NOMO-1 treated with dmso at 0.1 percent for 144 hours (cell line): ENCODE data around the gene RPS24.

ENCODE experiments used
- DNase-seq: peaks from one replicate; lab custom pipeline; 2025; ENCODE audit not compliant: unreplicated experiment; lab: John Stamatoyannopoulos, UW

The RPS24 gene

DNA sequence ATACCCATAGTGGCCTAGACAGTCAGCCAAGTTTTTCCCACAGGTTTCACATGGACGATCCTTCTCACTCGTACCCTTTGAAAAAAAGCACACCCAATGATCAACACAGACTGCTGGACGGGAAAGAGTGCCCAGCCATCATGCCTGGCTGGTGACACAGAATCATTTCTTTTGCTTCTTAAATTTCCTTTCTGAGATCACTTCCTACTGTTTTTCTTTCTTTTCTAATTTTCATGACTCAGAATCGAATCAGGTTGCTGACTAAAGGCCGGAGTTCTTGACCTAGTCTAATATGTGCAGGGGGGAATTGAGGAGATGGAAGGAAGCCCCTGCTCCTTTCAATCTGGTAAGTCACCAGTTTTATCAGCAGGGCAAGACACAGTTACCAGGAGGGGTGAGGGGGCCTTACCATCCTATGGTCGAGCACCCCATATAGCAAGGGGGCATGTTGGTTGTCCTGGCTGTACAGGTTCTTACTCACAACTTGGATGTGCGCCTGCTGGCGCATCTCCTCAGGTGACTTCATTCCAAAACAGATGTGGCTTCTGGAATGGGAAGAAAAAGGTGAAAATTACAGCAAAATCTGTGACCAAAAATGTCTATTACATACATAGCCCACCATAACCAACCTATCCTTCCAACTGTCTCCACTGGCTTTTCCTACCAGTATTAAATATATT is 7.8 kb upstream of the RPS24 start:
- DNase-seq: no peak

DNA sequence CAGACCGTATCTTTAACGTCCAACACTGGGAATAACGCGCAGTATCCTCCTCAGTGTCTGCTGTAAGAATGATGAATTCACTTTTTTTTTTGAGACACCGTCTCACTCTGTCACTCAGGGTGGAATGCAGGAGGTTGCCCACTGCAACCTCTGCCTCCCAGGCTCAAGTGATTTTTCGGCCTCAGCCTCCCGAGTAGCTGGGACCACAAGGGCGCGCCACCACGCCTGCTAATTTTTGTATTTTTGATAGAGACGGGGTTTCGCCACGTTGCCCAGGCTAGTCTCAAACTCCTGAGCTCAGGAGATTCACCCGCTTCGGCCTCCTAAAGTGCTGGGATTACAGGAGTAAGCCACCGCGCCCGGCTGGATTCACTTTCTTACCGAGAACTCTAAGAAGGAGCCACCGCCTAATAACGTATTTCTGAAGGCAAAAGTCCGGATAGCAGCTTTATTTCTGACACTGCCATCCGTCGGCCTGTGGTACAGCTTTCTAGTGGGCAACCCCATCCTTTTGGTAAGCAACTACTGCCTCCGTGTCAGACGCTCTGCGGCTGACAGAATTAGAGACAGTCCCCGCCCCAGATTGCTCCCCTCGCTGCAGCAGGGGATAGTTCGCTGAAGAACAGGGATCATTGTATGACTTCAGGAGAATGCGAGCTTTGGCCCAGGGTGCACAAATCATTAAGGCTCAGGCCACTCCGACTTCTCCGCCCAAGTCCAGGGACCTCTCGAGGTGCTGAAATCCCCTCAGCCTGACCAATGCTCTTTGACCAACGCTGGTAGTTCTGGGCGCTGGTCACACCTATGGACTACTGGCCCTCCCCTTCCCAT is 5.0 kb upstream of the RPS24 start:
- DNase-seq: no peak

DNA sequence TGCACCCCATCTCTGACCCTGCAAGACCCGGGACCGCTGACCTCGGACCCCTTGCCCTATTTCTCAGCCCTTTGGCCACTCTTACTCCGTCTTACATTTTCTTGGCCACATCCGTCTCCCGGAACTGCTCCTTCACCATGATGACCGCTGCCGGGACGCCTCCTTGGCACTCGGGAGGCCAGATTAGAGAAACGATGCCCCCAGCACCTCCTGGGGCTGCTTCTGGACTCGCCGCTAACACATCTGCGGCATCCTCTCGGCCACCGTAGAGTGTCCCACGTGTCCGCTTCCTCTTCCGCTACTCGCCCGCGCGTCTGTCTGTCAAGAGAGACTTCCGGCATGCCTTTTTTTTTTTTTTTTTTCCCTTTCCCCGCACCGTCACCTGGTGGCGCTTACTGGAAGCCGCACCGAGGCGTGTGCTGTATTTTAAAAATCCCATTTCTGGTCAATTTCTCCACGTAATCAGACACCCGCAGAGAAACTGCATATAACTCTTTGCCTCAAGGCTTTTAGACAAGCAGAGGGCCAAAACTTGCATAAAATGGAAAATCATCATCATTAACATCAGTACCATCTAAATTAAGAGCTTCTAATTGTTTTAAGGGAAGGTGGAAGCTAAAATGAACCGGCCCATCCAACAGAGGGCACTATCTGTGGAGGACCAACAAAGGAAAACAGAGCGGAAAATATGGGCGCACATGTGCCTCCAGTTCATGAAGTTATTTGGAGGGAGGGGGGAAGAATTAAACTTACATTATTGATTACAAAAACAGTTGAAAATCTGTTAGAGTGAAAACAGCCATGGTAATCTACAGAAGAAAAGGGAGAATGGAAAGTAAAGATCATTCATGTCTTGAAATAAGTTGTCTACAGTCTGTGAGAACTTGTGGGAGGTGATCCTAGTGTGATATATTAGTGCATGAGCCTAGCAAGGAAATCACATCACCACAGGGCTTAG is 4.1 kb upstream of the RPS24 start, which contains the start of gene POLR3A:
POLR3A (minus strand) TSS at position 247 of the 958 bp plus-strand sequence; CDS start at position 139, 108 bp downstream.
- peak; percentile 91 for DNase-seq

DNA sequence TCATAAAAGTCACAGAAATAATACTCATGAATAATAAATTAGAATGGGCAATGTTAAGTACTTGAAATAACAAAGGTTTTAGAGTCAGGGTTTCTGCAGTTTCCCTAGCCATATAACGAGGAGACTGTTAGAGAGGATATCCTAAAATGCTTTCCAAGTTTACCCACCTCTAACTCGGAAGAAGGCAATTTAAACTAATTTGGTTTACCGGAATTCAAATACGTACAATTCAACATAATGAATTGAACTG is 351 bp upstream of the RPS24 start:
- DNase-seq: no peak

DNA sequence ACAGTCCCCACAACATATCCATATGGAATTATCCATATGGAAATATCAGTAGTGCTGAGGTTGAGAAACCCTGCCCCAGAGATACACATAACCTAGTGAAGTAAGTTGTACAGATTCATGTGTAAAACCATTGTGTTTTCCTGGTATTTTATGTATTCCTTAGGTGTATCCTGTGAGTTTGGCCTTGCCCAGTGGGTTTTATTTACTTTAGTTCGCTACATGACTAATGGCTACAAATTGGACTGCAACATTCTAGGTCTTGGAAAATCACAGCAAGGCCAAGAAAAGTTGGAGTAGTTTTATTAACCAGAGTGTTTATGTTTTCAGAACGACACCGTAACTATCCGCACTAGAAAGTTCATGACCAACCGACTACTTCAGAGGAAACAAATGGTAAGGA is 1.4 kb downstream of the RPS24 start:
- no peak for DNase-seq

DNA sequence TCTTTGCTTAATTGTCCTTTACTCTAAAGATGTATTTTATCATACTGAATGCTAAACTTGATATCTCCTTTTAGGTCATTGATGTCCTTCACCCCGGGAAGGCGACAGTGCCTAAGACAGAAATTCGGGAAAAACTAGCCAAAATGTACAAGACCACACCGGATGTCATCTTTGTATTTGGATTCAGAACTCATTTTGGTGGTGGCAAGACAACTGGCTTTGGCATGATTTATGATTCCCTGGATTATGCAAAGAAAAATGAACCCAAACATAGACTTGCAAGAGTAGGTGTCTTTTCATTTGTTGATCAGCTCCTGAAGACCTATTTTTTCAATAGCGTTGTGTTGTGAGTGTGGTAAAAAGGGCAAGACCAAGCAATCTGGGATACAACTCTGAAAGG is 1.8 kb downstream of the RPS24 start:
- no peak for DNase-seq

DNA sequence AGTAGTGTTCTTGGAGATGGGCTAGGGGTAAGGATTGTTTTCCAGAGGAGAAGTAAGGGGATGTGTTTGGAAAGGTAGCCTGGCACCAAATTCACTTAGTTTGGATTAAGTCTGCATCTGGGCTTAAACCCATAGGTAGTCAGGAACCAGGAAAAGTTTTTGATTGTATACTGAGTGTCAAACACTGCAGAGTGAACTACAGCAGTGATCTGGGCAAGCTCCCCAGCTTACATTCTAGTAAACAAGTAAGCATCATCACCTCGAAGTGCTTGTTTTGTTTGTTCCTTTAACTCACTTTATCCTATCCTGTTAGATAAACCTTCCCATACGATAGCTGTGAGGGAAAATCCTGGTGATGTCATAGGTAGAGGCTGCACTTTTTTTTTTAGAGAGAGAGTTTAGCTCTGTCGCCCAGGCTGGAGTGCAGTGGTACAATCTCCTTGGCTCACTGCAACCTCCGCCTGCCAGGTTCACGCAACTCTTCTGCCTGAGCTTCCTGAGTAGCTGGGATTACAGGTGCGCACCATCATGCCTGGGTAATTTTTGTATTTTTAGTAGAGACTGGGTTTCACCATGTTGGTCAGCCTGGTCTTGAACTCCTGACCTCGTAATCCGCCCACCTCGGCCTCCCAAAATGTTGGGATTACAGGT is 2.4 kb downstream of the RPS24 start:
- no peak for DNase-seq

DNA sequence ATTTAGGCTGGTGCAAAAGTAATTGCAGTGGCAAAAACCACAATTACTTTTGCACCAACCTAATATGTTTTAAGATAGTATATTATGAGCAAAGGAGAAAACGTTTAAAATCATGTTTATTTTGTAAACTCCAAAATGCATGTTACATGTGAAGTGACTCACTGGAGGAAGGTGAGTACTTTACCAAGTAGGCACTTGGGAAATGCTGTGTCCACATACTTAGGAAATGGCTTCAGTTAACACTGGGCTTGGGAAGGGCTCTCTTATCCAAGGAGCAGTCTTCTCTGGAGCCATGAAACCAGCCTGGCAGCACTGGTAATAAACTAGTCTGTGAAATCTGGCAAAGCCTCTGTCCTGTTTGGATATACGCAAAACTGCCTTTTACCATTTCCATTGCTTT is 4.4 kb downstream of the RPS24 start:
- no peak for DNase-seq

DNA sequence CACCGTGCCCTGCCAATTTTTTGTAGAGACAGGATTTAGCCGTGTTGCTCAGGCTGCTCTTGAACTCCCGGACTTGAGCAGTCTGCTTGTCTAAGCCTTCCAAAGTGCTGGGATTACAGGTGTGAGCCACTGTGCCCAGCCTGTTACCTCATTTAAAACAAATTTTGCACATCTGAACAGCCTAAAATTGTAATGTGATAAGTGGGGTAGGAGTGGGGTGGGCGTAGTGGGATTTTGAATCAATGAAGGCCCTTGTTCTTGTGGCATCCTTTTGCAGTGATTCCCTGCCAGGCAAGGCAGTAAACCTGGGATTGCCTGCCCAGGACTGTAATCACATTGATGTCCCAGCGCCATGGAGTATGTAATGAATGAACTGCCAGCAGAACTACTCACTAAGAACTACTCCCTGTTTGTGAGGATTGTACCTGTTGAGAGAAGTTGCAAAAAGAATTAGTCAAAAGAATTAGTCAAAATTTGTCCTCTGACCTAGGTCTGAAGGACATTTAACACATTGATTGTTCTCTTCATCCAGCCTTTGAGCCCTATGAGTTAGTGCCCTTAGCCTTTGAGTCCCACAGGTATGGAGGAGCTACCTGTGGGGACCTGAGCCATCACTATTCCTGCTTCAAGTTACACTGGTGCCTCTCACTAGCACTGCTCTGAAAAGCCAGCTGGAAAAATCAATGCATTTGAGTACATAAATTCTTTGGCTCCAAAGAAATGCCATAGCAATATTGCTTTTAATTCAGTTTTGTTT is 5.3 kb downstream of the RPS24 start:
- DNase-seq: no peak

DNA sequence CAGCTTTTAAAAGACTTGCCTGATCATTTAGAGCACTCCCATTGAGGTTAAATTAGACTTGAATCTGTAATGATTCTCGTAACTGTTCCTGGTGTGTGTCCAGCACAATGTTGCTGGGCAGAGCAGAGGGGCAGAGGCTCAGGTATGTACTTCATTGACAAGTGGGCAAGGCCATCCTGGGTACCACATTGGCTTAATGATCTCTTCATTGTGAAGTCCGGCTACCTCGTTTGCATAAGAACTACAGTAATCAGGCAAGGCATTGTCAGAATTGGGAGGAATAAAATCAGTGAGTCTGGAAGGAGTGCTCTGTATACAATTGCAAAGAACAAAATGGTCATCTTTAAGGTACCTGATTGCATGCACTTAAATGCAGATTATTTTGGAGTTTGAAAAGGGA is 6.1 kb downstream of the RPS24 start:
- no peak for DNase-seq

DNA sequence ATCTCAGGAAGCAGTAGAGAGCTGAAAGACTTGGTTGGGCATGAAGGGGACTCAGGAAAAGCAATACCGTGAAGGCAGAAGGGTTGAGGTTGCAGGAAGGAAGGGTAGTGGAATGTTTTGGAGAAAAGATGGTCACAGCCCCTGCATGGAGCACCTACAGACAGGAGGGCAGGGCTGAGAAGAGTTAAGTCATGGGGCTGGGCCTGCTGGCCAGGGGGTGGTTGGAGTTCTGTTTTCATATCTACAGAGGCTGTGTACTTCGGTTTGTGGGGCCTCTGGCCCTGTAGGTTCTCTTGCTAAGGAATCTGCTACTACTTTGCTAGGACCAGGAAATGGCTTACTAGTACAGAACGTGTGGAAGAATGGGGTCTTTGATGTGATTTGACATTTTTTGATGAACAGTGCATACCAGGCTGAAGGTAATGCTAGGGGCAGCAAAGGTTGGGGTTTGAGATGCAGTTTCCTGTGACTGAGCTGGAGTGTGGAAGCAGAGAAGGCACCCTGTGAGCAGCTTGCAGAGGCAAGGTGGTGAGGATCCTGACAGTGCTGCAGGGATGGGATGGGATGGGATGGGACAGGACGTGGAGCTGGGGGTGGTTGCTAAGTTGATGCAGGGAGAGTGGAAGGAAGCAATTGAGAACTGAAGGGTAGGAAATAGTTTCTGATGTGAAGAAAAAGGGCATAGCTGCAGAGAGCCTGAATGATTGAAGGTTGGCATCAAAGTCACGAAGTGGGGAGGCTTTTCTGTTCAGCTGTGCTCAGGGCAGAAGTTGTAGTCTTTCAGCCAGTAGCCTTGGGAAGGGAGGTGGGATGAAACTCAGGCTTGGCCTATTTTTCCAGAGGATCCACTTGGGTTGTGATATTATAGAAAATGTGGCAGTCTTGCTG is 7.8 kb downstream of the RPS24 start:
- no peak for DNase-seq

DNA sequence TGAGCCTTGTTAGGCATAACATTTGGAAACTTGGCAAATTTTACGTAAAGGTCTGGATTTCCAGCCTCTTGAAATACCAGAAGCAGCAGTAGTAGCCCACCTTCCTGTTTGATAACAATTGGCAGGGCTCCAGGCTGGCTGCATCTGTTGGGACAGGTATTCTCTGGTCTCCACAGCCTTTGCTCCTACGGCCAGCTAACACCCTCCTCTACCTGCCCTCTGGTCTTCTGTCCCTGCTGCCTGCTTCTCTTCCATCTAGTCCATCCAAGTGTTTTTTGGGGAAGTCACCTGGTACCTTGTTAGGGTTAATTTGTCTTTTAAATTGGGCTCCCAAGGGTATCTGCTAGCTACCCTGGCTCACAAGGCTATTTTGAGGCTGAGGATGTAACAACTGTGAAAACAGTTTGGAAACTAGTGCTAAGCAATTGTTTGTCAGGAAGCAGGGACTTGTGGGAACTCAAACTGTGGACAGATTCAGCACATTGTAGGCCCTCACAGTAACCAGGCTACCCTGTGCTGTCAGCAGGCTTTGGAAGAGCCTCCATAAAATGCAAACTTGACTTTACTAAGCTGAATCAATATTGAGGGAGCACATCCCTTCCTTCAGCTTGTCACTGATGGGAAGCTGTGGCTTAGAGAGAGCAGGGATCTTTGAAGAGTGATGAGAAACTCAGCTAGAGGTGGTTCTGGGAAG is 8.5 kb downstream of the RPS24 start:
- DNase-seq: no peak

DNA sequence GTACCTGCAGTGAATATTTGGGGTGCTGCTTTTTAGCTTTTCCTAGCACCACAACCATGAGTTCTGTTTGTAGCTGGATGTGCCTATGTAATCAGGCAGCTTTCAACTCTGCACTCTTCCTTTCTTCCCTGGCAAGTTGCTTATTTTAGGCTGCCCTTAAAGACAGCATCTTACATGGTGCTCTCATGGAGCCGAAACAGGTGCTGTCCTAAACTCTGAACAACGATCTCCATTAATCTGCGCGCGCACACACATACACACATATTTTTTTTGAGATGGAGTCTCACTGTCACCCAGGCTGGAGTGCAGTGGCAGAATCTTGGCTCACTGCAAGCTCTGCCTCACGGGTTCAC is 9.1 kb downstream of the RPS24 start:
- no peak for DNase-seq

DNA sequence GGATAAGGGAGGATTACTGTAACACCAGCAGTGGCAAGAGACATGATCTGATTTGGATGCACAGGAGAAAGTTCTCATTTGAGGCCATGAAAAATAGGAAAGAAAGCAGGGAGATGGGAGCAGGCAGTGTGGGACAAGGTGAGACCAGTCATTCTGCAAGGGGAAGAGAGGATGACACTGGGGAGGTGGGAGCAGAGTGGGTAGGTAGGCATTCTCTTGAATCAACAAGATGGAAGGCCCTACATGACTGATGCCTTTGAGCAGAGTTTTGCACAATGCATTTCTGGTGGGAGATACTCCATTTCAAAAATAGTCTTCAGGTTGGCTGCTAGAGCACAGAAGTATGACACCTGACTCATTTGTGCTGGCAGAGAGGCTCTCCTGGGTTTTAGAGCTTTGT is 10.5 kb downstream of the RPS24 start:
- DNase-seq: no peak

DNA sequence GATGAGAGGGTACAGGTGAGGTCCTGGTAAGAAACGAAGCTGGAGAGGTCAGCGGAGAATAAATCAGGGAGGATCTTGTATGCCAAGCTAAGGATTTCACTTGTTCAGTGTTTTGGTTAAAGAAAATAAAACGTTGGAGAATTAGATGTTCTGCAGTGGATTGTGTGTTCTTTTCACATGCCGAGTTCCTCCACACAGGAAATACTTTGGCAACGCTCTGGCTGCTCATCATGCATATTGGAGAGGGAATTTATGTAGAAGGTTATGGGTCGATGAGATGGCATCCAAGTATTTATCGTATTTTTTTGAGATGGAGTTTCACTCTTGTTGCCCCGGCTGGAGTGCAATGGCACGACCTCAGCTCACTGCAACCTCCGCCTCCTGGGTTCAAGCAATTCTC is 11.0 kb downstream of the RPS24 start:
- no peak for DNase-seq

DNA sequence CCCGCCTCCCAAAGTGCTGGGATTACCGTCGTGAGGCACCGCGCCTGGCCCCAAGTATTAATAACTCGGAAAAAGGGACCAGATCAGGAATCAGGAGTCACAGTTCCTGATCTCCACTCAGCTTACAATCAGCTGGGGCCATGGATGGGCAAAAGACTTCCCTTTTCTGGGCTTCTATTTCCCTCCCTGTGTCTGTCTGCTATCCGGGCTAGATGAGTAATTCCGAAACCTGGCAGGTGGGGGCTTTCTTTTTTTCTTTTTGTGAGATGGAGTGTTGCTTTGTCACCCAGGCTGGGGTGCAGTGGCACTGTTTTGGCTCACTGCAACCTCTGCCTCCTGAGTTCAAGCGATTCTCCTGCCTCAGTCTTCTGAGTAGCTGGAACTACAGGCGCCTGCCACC is 11.6 kb downstream of the RPS24 start:
- DNase-seq: peak; percentile 46

DNA sequence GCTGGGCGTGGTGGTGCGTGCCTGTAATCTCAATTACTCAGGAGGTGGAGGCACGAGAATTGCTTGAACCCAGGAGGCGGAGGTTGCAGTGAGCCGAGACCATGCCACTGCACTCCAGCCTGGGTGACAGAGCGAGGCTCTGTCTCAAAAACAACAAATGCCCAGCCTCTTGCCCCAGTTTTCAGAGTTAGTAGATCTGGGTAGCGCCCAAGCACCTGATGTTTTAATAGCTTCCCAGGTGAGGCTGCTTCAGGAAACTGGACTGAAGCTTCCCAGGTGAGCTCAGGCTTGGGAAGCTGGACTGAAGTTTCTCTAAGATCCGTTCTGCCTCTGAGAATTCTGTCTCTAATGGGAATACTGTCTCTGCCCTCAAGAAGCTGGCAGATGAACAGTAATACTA is 12.2 kb downstream of the RPS24 start:
- DNase-seq: no peak

DNA sequence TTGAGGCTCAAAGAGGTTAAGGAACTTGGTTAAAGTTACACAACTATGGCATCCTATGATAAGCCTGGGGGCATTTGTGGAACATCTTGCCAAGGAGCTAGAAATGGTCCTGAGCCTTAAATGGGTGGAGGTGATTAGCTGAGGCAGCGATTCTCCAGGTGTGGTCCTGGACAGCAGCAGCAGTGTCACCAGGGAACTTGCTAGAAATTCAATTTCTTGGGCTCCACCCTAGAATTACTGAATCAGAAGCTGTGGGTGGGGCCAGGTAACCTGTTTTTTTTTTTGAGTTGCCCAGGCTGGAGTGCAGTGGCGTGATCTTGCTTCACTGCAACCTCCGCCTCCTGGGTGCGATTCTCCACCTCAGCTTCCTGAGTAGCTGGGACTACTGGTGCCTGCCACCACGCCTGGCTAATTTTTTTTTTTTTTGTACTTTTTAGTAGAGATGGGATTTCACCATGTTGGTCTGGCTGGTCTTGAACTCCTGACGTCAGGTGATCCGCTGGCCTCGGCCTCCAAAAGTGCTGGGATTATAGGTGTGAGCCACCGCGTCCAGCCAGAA is 13.1 kb downstream of the RPS24 start:
- no peak for DNase-seq
